ENCODE measurements around the gene NFRKB.

NFRKB gene

DNA sequence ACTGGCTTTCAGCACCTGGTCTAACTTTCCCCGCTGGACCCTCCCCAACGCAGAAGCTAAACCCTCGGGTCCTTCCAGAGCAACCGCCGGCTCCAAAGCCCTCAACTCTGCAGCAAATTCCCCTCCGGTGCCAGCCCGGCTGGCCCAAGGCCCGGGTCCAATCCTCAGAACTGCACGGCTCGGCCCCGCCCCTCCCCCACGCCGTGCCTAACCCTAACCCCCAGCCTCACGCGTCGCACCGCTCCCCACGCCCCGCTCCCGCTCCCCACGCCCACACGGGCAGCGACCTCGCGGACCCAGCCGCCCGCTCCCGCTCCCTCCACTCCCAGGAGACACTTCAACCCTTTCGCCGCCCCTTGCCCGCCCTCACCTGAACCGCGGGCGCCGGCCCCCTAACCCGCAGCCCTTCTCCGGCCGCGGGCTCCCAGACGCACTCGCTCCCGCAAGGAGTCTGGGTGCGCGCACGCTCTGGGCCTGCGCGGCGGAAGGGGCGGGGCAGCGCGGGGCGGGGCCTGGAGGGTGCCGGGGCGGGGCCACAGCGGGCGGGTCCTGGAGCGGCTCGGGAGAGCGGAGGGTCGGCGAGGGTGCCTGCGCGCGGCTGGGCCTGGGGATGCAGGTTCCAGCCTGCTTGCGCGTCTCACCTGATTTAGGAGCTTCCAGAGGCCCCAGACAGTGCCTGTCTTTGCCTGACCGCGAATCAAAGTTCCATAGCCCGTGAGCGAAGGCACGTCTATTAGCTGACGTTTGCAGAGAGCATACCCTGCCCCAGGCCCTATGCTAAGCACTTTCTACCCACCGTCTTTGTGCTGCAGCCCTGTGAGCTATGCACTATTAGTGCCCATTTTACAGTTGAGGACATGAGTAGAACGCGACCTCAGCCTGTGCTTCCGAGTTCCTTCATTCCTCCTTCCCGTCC is at the start of gene NFRKB:
Gene NFRKB (minus strand): TSS at position 453 of the 916 bp plus-strand sequence. CDS start 2,729 bp downstream, outside the sequence.
- peak; percentile 74 to 83 (median 83) for DNase-seq (ENCODE audit: low read depth in 2 of 3, low spot score in 1 of 3)

DNA sequence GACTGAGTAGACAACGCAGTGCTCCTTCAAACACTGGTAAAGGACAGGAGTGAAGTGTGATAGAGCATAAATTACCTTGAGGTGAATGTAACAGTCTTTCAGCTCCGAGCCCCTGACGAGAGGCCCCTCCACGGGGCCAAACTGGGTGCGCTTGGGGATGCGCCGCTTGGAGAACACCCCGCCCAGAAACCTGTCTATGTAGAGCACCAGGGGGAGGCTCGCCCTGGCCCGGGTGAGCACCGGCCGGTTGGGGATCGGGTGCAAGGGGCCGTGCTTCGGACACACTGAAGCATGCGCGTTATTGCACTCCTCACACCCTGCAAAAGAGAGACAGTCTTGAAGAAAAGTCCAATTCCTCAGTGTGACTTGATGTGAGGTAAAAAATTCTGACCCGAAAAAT is 49.3 kb upstream of the NFRKB start:
- no peak for DNase-seq (ENCODE audit: low read depth in 2 of 3, low spot score in 1 of 3)

DNA sequence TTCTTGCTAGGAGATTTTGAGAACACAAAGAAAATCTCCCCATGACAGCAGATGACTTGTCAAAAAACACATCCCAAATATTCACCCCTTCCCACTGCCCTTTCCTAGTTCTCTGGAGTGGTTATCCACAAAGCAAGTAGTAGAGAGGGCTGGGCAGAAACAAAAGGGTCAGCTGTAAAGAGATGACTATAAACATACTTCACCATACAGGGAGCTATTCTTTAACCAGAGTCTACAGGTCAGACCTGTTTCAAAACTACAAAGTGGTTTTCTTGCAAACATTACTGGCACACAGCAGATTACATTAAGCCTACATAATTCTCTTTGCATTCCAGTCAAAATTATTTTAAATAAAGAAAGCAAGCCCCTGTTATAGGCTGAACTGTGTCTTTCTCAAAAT is 47.7 kb upstream of the NFRKB start:
- DNase-seq (ENCODE audit: low read depth in 2 of 3, low spot score in 1 of 3), result no peak

DNA sequence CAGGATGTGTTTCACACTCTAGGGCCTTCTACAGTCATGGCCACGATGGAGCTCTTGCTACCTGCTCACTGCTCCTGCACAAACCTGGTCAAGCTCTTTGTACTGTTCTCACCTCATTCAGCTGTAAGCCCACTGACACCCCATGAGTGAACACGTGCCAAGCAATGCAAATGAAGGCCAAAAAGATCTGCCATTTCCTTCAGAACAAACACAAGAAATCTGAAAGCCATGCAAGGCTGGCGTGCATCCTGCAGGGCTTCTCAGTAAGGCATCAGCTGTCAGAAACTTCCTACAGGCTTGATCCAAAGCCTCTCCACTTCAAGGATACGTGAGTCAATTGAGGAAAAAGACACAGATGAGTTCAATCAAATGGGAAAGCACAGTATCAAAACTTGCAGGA is 44.1 kb upstream of the NFRKB start:
- DNase-seq (ENCODE audit: low read depth in 2 of 3, low spot score in 1 of 3), result no peak

DNA sequence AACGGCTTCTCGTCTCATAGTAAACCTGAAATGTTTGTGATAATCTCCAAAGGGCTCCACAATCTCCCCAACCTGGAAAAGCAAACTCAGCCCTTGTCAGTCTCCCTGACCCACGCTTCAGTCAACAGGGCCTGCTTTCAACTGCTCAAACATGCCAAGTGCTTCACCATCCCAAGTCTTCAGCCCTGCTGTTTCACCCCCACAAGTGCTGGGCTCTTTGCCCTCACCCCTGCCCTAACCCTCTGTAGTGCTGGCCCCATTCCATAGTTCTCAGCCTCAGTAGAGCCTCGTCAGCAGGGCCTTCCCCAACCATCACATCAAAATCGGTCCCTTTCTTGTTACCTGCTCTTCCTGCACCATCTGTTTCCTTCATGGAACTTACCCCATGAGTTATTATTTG is 43.4 kb upstream of the NFRKB start:
- DNase-seq (ENCODE audit: low read depth in 2 of 3, low spot score in 1 of 3), result no peak

DNA sequence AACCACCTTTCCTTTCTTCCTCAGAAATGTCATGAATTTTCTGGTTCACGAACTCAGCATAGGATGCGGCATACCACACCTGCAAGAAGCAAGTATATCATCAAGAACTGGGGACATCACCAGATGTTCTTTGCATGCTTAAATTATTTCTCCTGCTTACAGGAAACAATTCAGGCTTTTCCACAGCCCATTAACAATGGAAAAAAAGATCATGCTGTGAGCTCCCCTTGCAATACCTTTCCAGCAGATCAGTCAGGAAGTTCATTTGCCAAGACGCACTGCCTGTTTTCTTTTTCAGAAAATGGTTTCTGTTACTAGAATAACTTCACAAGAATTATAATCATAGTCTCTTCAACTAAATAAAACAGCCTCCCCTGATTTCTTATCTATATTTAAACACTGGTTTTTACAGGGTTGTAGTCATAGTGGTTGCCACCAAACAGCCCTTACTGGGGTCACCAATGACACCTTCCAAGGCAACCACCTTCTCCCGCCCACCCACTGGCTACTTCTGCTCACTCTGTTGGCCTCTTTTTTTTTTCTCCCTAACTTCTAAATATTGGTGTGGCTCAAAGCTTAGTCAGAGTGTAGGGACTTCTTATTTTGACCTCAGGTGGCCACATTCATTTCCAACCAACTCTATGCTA is 42.3 kb upstream of the NFRKB start:
- DNase-seq (ENCODE audit: low read depth in 2 of 3, low spot score in 1 of 3), result no peak

DNA sequence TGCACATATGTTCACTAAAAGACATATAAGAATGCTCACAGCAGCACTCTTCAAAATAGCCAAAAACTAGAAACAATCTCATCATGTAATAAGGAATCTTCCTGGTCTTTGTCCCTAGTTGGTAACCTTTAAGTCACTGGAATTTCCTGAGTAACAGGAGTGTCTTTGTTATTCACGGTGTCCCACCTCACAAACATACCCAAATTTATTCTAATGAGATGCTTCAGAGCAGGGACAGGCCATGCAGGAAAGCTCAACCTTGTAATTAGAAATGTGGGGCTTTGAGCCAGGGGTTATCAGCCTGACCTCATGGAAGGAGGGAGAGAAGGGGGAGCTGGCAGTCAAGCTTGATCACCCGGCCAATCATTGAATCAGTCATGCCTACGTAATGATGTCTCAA is 40.3 kb upstream of the NFRKB start:
- no peak for DNase-seq (ENCODE audit: low read depth in 2 of 3, low spot score in 1 of 3)

DNA sequence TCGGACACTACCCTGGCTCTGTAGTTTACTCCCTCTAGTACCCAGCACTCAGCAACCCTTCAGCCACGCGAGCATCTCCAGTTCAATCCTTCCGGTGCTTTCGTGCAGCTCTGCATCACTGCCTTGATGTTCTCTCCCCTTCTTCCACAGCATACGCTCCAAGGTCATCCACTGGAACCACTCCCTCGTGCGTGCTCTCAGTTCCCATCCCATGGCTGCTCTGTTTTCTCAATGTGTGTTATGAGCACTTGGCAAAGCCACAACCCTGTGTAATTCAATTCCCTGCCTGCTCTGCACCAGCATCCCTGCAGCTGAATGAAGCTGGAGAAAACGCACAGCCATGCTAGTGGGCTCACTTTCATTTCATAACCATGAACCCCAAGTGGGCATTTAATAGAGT is 38.5 kb upstream of the NFRKB start:
- no peak for DNase-seq (ENCODE audit: low read depth in 2 of 3, low spot score in 1 of 3)

DNA sequence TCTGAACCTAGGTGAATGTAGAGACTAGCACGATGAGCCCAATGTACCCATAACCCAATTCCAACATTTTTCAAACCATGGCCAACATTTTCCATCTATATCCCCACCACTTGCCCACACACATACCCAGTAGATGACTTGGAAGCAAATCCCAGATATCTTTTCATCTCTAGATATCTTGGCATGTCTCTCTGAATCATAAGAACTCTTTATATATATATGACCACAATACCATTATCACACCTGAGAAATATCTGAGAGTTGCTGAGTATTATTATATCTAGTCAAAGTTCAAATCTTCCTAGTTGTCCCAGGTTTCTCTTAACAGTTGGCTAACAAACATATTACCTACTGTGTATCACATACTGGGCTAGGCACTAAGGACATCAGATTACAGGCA is 37.9 kb upstream of the NFRKB start:
- DNase-seq (ENCODE audit: low read depth in 2 of 3, low spot score in 1 of 3), result no peak

DNA sequence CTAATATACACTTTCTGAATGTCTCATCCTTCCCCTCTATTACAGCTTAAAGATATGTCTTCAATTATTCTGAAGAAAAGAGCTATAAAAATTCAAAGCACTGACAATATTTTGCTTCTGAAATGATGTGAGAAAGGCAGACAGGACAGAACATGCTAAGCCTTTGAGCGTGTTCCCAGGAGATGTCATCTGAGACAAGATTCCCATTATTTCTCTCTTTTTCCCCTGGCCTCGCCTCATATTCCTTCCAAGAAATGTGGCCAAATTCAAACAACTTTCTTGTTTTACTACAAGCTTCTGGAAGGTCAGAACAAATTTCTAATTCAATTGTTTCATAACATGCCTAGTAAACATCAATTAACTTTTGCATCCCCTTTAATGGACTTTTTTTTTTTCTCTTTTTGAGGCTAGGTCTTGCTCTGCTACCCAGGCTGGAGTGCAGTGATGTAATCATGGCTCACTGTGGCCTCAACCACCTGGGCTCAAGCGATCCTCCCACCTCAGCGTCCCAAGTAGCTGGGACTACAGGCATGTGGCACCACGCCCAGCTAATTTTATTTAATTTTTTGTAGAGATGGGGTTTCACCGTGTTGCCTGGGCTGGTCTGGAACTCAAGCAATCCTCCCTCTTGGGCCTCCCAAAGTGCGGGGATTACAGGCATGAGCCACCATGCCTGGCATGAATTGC is 37.1 kb upstream of the NFRKB start:
- DNase-seq (ENCODE audit: low read depth in 2 of 3, low spot score in 1 of 3), result no peak

DNA sequence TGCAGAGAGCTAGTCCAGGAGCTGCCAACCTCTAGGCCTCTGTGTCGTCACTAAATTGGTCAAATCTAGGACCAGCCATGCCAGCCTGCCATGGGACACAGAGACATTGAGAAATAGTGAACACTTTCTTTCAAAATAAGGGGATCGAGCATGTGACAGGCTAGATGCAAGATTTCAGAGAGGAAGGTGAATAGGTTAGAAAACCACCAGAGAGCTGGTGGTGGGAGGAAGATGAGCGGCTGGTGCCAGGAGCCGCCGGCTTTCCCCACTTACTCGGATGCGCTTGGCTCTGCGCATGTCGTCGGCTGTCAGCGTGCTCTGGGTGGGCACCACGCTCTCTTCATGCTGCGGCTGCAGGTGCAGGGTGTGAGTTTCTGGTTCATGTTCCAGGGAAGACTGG is 35.4 kb upstream of the NFRKB start:
- no peak for DNase-seq (ENCODE audit: low read depth in 2 of 3, low spot score in 1 of 3)

DNA sequence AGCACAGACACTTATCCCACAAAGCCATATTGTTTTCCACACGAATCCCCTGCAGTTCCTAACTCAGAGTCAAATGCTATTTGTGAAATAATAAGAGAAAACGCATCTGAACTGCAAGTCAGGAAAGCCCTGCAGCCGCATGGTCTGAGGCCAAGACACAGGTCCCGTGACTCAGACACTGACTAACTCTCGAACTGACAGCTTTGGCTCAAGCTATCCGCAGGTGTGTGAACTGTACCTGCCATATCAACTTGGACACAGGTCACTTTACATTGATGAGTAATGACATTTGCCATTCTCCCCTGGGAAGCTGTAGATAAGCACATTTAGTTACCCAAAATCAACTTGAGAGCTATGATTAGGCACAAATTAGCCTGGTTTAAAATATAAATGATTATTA is 34.9 kb upstream of the NFRKB start:
- no peak for DNase-seq (ENCODE audit: low read depth in 2 of 3, low spot score in 1 of 3)

DNA sequence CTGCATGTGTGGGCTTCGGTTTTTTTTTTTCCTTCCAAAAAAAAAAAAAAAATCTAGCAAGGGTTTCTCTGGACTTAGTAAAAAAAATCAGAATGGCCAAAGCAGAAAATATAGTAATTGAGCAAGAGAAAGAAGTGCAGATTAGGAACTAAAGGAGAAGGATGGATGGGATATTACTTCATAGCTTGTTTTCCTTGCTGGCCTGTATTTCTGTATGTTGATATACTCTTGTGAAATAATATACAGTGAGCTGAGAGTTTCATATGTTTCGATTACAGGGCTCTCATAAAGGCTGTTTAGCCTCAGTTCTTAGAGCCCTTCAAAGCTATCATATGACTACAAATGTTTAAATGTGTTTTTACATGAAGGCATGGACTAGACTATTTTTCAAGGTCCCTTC is 34.3 kb upstream of the NFRKB start:
- DNase-seq (ENCODE audit: low read depth in 2 of 3, low spot score in 1 of 3), result no peak

DNA sequence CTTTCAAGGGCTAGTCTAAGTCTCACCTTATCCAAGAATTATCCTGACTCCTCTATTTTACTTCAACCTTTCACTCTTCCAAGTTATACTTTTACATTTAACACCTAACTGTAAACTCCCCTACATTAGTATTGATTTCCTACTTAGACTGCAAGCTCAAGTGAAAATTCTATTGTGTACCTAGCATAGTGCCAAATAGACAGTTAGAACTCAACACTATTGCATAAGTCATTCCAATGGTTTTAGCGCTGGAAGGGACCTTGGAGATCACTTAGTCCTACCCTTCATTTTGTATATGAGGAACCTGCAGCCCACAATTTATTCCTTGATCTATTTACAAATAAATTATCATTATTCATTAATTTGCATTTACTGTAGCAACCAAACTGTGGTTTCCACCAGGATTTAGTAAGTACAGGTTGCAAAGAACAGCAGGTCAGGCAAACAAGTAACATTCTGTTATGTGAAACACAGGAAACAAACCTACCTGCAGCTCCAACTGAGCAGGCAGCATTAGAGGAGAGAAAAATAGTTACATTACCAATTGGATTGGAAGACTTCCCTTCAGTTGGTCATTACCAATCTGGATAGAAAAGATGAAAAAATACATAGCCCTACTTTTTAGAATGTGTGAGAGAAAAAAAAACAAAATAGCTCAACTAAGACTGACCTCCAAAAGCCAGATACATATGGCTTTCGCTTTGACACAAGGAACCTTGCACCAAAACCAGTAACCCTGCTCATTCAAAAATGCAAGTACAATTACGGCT is 33.7 kb upstream of the NFRKB start:
- no peak for DNase-seq (ENCODE audit: low read depth in 2 of 3, low spot score in 1 of 3)

DNA sequence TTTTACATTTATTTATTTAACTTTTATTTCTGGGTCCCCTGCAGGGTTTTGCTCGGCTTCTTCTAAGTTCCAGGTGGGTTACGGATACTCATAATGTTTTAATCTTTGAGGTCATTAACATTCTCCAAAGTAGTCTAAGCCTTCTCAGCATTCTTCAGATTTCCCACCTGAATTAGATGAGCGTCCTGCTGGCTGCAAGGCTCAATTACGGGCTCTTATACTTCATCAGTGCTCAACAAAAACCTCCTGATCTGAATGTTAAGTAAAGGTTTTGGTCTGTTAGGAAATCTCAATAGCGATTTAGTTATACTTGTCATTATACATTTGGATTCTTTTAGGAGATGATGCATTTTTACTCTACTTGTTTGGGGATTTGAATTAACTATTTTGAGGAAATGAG is 27.3 kb upstream of the NFRKB start:
- no peak for DNase-seq (ENCODE audit: low read depth in 2 of 3, low spot score in 1 of 3)

DNA sequence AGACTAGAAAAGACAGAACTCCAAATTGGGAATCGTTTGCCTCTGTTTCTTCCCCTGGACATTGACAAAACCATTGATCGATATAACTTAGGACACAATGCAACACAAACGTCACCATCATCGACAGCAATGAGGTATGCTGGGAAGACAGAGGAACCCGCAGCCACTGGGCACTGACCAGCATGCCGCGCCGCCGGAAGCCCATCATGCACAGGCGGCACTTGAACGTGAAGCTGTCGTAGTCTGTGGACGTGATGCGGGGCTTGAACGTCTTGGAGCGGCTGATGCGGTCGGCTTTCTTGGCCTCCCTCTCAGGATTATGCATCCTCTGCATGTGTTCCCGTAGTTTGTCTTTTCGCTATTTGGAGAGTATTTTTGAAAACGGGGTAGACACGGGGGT is 23.0 kb upstream of the NFRKB start:
- no peak for DNase-seq (ENCODE audit: low read depth in 2 of 3, low spot score in 1 of 3)

DNA sequence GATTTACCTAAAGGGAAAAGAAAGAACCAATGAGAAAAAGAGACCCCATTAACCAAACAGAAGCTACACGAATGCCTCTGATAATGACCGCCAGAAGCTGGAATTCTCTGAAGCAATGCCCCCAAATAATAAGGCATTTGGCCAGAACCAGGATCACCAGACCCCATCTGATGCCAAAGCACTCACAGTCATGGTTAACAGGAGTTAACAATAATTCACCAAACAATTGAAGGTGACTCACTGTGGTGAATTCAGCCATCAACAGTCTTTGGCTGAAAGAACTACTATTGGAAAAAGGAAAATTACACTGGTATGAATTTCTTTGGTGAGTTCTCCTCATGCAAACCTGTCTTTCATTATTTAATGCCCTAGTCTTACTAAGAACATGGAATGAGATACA is 21.9 kb upstream of the NFRKB start:
- DNase-seq (ENCODE audit: low read depth in 2 of 3, low spot score in 1 of 3), result no peak

DNA sequence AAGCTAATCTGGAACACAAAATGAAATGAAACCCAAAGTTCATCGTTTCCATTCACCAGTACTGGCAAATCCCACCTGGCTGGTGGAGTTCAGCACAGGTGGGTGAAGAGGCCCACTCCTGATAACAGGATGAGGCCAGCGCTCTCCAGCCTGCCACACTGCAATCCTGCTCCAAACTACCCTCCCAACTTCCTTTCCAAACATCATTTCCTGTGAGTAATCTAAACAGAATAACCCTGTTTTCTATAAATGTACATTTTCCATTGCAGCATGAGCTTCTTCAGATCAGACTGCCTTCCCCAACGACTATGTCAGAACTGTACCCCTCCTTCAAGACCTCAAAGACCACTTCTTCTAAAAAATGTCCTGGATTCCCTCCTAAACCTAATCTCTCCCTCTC is 15.9 kb upstream of the NFRKB start:
- DNase-seq (ENCODE audit: low read depth in 2 of 3, low spot score in 1 of 3), result no peak

DNA sequence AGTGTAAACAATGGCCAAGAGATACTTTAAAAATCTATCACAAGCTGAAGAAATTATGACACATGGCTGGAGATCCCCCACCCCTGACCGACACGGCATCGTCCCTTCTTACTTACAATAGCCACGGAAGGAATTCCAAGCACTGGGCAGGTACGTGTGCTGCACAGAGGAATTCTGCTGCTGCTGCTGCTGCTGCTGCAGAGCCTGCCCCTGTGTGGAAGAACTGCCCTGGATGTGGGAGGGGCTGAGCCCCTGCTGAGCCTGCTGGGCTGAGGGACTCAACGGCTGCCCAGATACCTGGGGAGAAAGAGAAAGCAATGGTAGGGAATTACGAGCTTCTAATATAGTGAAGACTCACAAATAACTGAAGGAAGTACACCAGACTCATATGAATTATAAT is 15.0 kb upstream of the NFRKB start:
- no peak for DNase-seq (ENCODE audit: low read depth in 2 of 3, low spot score in 1 of 3)

DNA sequence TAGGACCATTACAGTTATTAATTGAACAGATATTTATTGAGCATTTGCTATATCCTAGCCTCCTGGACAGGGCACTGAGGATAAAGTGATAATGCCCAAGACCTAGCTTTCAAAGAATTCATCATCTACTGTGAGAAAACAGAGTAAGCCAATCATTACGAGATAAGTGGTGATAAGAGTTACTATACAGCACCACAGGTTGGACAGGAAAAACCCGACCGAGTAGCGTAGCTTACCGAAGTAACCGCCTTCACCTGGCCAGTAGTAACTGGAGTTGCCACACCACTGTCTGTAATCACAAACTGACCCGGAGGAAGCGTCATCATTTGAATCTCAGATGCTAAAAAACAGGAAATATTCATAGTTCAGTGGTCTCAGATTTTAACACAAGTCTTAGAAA is 10.0 kb upstream of the NFRKB start:
- DNase-seq (ENCODE audit: low read depth in 2 of 3, low spot score in 1 of 3), result no peak

DNA sequence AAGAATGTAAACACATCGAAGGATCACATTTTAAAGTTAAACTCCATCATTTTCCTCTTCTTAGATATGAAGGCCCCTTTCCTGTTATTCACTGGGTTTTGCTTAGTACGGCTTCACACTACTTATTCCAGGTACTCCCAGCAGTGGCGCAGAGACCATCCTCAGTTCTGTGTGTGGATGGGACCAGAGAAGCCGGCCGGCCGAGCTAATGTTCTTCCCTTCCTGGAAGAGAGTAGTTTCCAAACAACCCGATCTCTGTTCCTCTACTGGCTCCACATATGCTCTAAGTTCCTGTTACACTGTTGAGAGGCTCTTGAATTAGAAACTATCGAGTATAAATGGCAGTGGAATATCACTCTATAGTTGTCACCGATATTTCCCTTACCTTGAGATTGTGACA is 684 bp upstream of the NFRKB start:
- DNase-seq (ENCODE audit: low read depth in 2 of 3, low spot score in 1 of 3), result no peak
